Heart left ventricle (tissue), 16 donors: ENCODE measurements around the gene PNMA5. TPM values are rescaled to one million over a fixed set of nuclear protein-coding genes. Genes with fewer than 3 reads are reported as not detected.
A peak's percentile ranks its signal among the peaks of the same experiment; 100 is the strongest.

Experiments
- ATAC-seq, 4 donors: fragments of 200-7000 bp; cut with Tn5 transposase; one replicate each; pipeline ENCODE4 v1.9.1; 2020 to 2022; ENCODE audit warnings: moderate library complexity in 4 of 4, mild to moderate bottlenecking in 3 of 4, moderate number of reproducible peaks in 1 of 4
- DNase-seq, 5 donors: peaks; one replicate each; pipeline ENCODE4 v3.0.0-alpha.2; 2020
- H3K27ac ChIP-seq, 12 donors: fragments of 200-600 bp; sonication (generic) in 4 of 12; one replicate each; pipeline versions ENCODE4 v1.5.0 to v1.8.0; 2016 to 2022; ENCODE audit warnings: mild to moderate bottlenecking in 2 of 12
- H3K27me3 ChIP-seq, 9 donors: fragments of 200-600 bp; sonication (generic) in 2 of 9; one replicate each; pipeline versions ENCODE4 v1.5.1 to v1.8.0; 2016 to 2022; ENCODE audit warnings: mild to moderate bottlenecking in 3 of 9
- H3K36me3 ChIP-seq, 9 donors: fragments of 200-600 bp; sonication (generic) in 2 of 9; one replicate each; pipeline versions ENCODE4 v1.5.0 to v1.8.0; 2018 to 2022; ENCODE audit warnings: mild to moderate bottlenecking in 2 of 9
- H3K4me1 ChIP-seq, 12 donors: fragments of 200-600 bp; sonication (generic) in 4 of 12; one replicate each; pipeline versions ENCODE4 v1.5.0 to v1.8.0; 2016 to 2022; ENCODE audit warnings: mild to moderate bottlenecking in 3 of 12
- H3K4me3 ChIP-seq, 12 donors: fragments of 200-600 bp; sonication (generic) in 4 of 12; one replicate each; pipeline versions ENCODE4 v1.5.0 to v1.8.0; 2017 to 2022; ENCODE audit warnings: mild to moderate bottlenecking in 9 of 12, moderate library complexity in 4 of 12
- H3K9me3 ChIP-seq, 12 donors: fragments of 200-600 bp; sonication (generic) in 4 of 12; one replicate each; pipeline versions ENCODE4 v1.5.0 to v1.8.0; 2016 to 2022; ENCODE audit warnings: mild to moderate bottlenecking in 1 of 12
- POLR2A ChIP-seq, 2 donors: fragments of 450-650 bp; IDR thresholded peaks; one replicate each; pipeline ENCODE4 v1.6.1; 2017; ENCODE audit warnings: antibody characterized with exemption in 2 of 2, mild to moderate bottlenecking in 2 of 2, moderate library complexity in 2 of 2
- WGBS, 4 donors: extraction: QIAGEN DNeasy Blood & Tissue Kit in 2 of 4; methylation state at CpG; one replicate each; pipeline versions ENCODE4 v1.1.5 to v1.1.7; 2013 to 2018; 5-methylcytosine and 5-hydroxymethylcytosine counted together
- intact Hi-C, 10 donors: fragments of 100-400 bp; cut with DNase I; formaldehyde crosslinking; loops; one replicate each; pipeline versions ENCODE4 v1.11.1 to v1.14.2; 2022
- polyA plus RNA-seq, 2 donors: library from polyadenylated mRNA; stranded (reverse); fragments of 200-250 nt; gene quantifications; one replicate each; pipeline ENCODE4 v1.2.3, GENCODE V29; 2013
- total RNA-seq, 9 donors: library from RNA; depleted of rRNA in 2 of 9; stranded (reverse); fragments of >200 nt in 2 of 9; fragmentation: NEBNext Ultra II Directional in 3 of 9; extraction: Animal tissue kit (Norgen Biotek cat#: 25700) in 3 of 9; gene quantifications; one replicate each; pipeline versions ENCODE4 v1.1.0 to v1.2.4, GENCODE V29; 2016 to 2023
- TF ChIP-seq, protein P1 (sequence below), 12 donors: fragments of 200-600 bp; sonication (generic) in 4 of 12; IDR thresholded peaks; one replicate each; pipeline versions ENCODE4 v1.5.0 to v1.8.0; 2018 to 2022; ENCODE audit warnings: antibody characterized with exemption in 12 of 12, mild to moderate bottlenecking in 5 of 12
- donor health status: ischemic (EF 13 %, LVEDD 7.1; RV severe dilation, severe dysfunction).
- donor health status: healthy with polysubstance abuse.
- donor health status: DM: no; HTN: yes; CAD: no.
- donor health status: DM: no; HTN: no; CAD: no.
- donor health status: ischemic (EF 25% LVEDD 6.9; RV normal size, moderate dysfunction).
- donor health status: ischemic (EF 25% LVEDD 5.7; RV mildly dilated, moderate dysfunction).
- donor health status: healthy.
- donor health status: DM: yes; HTN: yes; CAD: no.
- donor health status: ischemic (EF 35%, LVEDD 5.7; RV mildly dilated, moderate dysfunction).
- donor health status: nonischemic (EF 11% LVEDD 7.7; RV severe dilation, severe dysfunction).
- donor health status: DM: yes; HTN: yes; CAD: no.
- donor health status: PGD.
- donor health status: ischemic (EF 29% LVEDD 5.4; RV normal size, mild dysfunction).
- donor health status: nonischemic (EF 23%, LVEDD 6.1; RV moderate dilation, normal function).

The PNMA5 gene
- total and polyA plus RNA-seq, 11 donors: not detected

DNA sequence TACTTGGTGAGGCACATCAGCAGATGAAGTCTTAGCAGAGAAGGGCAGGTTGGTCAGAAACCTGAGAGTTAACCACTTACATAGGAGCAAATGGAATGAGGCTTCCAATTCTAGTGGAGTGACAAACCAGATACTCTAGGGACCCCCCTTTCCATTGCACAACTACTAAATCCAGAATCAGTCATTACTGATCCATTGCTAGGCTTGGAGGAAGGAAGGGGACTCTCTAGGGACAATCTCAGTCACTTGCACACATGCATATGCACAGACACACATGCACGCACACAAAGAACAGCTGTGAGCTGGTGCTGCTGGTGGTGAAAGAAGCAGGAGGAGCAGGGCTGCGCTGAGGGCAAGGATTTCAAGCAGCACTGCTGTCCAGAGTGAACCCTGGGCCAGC lies 25.7 kb downstream of the PNMA5 start:
- 68 to 88% (median 79%) methylated on average over 2 of the region's 2 CpGs for WGBS, 4 donors
- no peaks in the 10 kb centered on the region for H3K36me3 ChIP-seq
- TF ChIP-seq, protein P1, sequence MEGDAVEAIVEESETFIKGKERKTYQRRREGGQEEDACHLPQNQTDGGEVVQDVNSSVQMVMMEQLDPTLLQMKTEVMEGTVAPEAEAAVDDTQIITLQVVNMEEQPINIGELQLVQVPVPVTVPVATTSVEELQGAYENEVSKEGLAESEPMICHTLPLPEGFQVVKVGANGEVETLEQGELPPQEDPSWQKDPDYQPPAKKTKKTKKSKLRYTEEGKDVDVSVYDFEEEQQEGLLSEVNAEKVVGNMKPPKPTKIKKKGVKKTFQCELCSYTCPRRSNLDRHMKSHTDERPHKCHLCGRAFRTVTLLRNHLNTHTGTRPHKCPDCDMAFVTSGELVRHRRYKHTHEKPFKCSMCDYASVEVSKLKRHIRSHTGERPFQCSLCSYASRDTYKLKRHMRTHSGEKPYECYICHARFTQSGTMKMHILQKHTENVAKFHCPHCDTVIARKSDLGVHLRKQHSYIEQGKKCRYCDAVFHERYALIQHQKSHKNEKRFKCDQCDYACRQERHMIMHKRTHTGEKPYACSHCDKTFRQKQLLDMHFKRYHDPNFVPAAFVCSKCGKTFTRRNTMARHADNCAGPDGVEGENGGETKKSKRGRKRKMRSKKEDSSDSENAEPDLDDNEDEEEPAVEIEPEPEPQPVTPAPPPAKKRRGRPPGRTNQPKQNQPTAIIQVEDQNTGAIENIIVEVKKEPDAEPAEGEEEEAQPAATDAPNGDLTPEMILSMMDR (IDR thresholded peaks at IDR 0.05): no peak
- DNase-seq (no peak), ATAC-seq (no peak)
- no peaks in the 10 kb centered on the region for H3K9me3 ChIP-seq
- intact Hi-C loops: loop anchor here in 1 of 10 donors (10.0 kb wide), 1 partner anchor 537 kb away; no protein-coding TSS in a partner anchor
- no peak overlapping the region for H3K4me3 ChIP-seq
- H3K27me3 ChIP-seq: no peaks in the 10 kb centered on the region
- H3K4me1 ChIP-seq: no peaks in the 10 kb centered on the region
- no peak overlapping the region for H3K27ac ChIP-seq

DNA sequence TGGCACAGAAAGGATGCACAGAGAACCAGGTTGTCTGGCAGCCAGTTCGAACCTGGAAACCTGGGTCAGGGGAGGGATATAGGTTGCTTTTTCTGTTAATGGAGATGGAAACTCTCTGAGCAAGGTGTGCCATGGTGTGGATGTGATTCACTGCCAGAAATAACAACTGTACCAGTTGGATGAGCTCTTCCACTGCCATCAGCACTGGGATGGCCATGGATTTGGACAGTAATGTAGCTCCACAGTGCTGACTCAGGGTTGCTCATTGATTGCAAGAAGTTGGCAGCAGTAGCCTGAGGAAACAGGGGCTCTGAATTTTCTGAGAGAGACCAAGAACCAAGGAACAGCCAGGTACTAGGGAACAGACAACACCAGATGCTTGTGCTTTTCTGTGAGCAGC lies 33.8 kb downstream of the PNMA5 start:
- ATAC-seq (no peak), DNase-seq (no peak)
- WGBS, 4 donors: 57 to 95% (median 76%) methylated on average over 1 of the region's 1 CpG
- Histone ChIP-seq H3K4me1 (peaks cover 0 to 8% (median 0%) of the 10 kb centered on the region in 12 donors), H3K36me3 (no peaks in the 10 kb centered on the region), H3K27me3 (peaks cover 0 to 3% (median 0%) of the 10 kb centered on the region in 9 donors), H3K4me3 (no peak overlapping the region), H3K27ac (no peak overlapping the region), H3K9me3 (no peaks in the 10 kb centered on the region)
- intact Hi-C loops: loop anchor here in 2 of 10 donors (5.0 to 10.0 kb wide), 3 partner anchors 72 to 707 kb away; no protein-coding TSS in a partner anchor
- no peak for TF ChIP-seq POLR2A (IDR thresholded peaks at IDR 0.05)
- TF ChIP-seq, protein P1 (IDR thresholded peaks at IDR 0.05): no peak

- intact Hi-C loops: loop anchor here in 2 of 10 donors (2.0 to 10.0 kb wide), 5 partner anchors 73 to 1575 kb away; no protein-coding TSS in a partner anchor
- ATAC-seq (no peak), DNase-seq (no peak)
- peaks cover 0 to 8% (median 0%) of the 10 kb centered on the region in 12 donors for H3K4me1 ChIP-seq
- WGBS, 4 donors: 54 to 93% (median 79%) methylated on average over 3 to 6 of the region's 6 CpGs
- no peak overlapping the region for H3K27ac ChIP-seq
- no peak overlapping the region for H3K4me3 ChIP-seq
- no peaks in the 10 kb centered on the region for H3K36me3 ChIP-seq
- no peaks in the 10 kb centered on the region for H3K9me3 ChIP-seq
- H3K27me3 ChIP-seq: peaks cover 0 to 3% (median 0%) of the 10 kb centered on the region in 9 donors
- TF ChIP-seq, protein P1 (IDR thresholded peaks at IDR 0.05): no peak
Measured at GRCh38 chrX:152959626-152960025, 34.3 kb downstream of the PNMA5 start.

GRCh38 chrX:152958524-152959465 lies 35.1 kb downstream of the PNMA5 start:
- Histone ChIP-seq H3K4me3 (peak overlapping the region in 10 of 12 donors; percentile 19 to 51 (median 39)), H3K4me1 (peaks cover 0 to 8% (median 0%) of the 10 kb centered on the region in 12 donors), H3K36me3 (no peaks in the 10 kb centered on the region), H3K9me3 (no peaks in the 10 kb centered on the region), H3K27ac (peak overlapping the region in 8 of 12 donors; percentile 47 to 74 (median 55)), H3K27me3 (peaks cover 0 to 4% (median 0%) of the 10 kb centered on the region in 9 donors)
- TF ChIP-seq, protein P1 (IDR thresholded peaks at IDR 0.05): peak; percentile 71 to 92 (median 80)
- TF ChIP-seq POLR2A (IDR thresholded peaks at IDR 0.05): no peak
- peak; percentile 92 to 99 (median 98) for ATAC-seq
- intact Hi-C loops: loop anchor here in 2 of 10 donors (1.0 to 5.0 kb wide), 4 partner anchors 17 to 1576 kb away; no protein-coding TSS in a partner anchor
- DNase-seq: peak; percentile 85 to 92 (median 88)
- WGBS, 4 donors: 21 to 47% (median 28%) methylated on average over 51 to 53 of the region's 53 CpGs
